ENCODE measurements around the gene F2RL3.

The F2RL3 gene

GRCh38 chr19:16856091-16856490, 32.7 kb upstream of the F2RL3 start:
- H3K27me3 ChIP-seq (ENCODE audit: control insufficient read depth in 3 of 3, insufficient read depth in 3 of 3, low read depth in 1 of 3, low read length in 3 of 3): no peaks in the 10 kb centered on the region
- no peak overlapping the region for H2BK5ac ChIP-seq (ENCODE audit: low read length)
- no peak overlapping the region for H3K23ac ChIP-seq (ENCODE audit: low read depth, low read length, poor library complexity)
- H3K4me2 ChIP-seq (ENCODE audit: insufficient read depth, low read length, poor library complexity, severe bottlenecking): no peak overlapping the region
- peaks cover 36 to 73% of the 10 kb centered on the region in 2 donors for H3K36me3 ChIP-seq (replicated peaks in 1 of 2; ENCODE audit: control insufficient read depth in 2 of 2, insufficient read depth in 2 of 2, low read length in 2 of 2)
- H3K4me3 ChIP-seq (ENCODE audit: low read length in 2 of 2): no peak overlapping the region
- H3K79me1 ChIP-seq (ENCODE audit: low read depth, low read length): peaks cover 9% of the 10 kb centered on the region
- no peak overlapping the region for H2BK15ac ChIP-seq (ENCODE audit: low read length)
- no peak overlapping the region for H2AFZ ChIP-seq (ENCODE audit: low read length)
- no peak overlapping the region for H2BK120ac ChIP-seq (ENCODE audit: low read depth, low read length)
- H4K91ac ChIP-seq (ENCODE audit: low read depth, low read length, poor library complexity): no peak overlapping the region
- H3K14ac ChIP-seq (ENCODE audit: low read length): no peak overlapping the region
- H3K9me3 ChIP-seq (replicated peaks in 1 of 2; ENCODE audit: control insufficient read depth in 2 of 2, insufficient read depth in 1 of 2, low read depth in 1 of 2, low read length in 2 of 2): peaks cover 0 to 7% of the 10 kb centered on the region in 2 donors
- H2AK5ac ChIP-seq (ENCODE audit: low read depth, low read length): no peak overlapping the region
- no peak overlapping the region for H3K4ac ChIP-seq (ENCODE audit: low read length)
- no peaks in the 10 kb centered on the region for H3K4me1 ChIP-seq (ENCODE audit: control insufficient read depth in 2 of 2, insufficient read depth in 1 of 2, low read depth in 1 of 2, low read length in 2 of 2)
- no peak overlapping the region for H3K9ac ChIP-seq (ENCODE audit: low read depth, low read length, poor library complexity)
- H2BK12ac ChIP-seq (ENCODE audit: low read length): no peak overlapping the region
- no peak overlapping the region for H3K27ac ChIP-seq (replicated peaks; ENCODE audit: low read length)
- WGBS, 2 donors (ENCODE audit: extremely low coverage in 2 of 2, insufficient read length in 2 of 2, insufficient replicate concordance in 1 of 2): no CpG with 5 or more reads among the region's 9 CpGs
- H4K8ac ChIP-seq (ENCODE audit: low read depth, low read length): no peak overlapping the region
- H3K18ac ChIP-seq (ENCODE audit: low read length): no peak overlapping the region
- DNase-seq (ENCODE audit: low spot score): no peak

GRCh38 chr19:16859626-16860025, 29.2 kb upstream of the F2RL3 start:
- H3K23ac ChIP-seq (ENCODE audit: low read depth, low read length, poor library complexity): no peak overlapping the region

GRCh38 chr19:16860118-16860517, 28.7 kb upstream of the F2RL3 start:
- peaks cover 0 to 2% of the 10 kb centered on the region in 2 donors for H3K9me3 ChIP-seq (replicated peaks in 1 of 2; ENCODE audit: control insufficient read depth in 2 of 2, insufficient read depth in 1 of 2, low read depth in 1 of 2, low read length in 2 of 2)
- no peak overlapping the region for H3K18ac ChIP-seq (ENCODE audit: low read length)
- WGBS, 2 donors (ENCODE audit: extremely low coverage in 2 of 2, insufficient read length in 2 of 2, insufficient replicate concordance in 1 of 2): no CpG with 5 or more reads among the region's 20 CpGs
- no peak overlapping the region for H3K4me2 ChIP-seq (ENCODE audit: insufficient read depth, low read length, poor library complexity, severe bottlenecking)
- H3K9ac ChIP-seq (ENCODE audit: low read depth, low read length, poor library complexity): no peak overlapping the region
- no peak overlapping the region for H2BK120ac ChIP-seq (ENCODE audit: low read depth, low read length)
- no peaks in the 10 kb centered on the region for H3K4me1 ChIP-seq (ENCODE audit: control insufficient read depth in 2 of 2, insufficient read depth in 1 of 2, low read depth in 1 of 2, low read length in 2 of 2)
- H3K4ac ChIP-seq (ENCODE audit: low read length): no peak overlapping the region
- no peak overlapping the region for H3K14ac ChIP-seq (ENCODE audit: low read length)
- peak overlapping the region in 1 of 2 donors; percentile 56 for H3K4me3 ChIP-seq (ENCODE audit: low read length in 2 of 2)
- H2BK12ac ChIP-seq (ENCODE audit: low read length): no peak overlapping the region
- H3K36me3 ChIP-seq (replicated peaks in 1 of 2; ENCODE audit: control insufficient read depth in 2 of 2, insufficient read depth in 2 of 2, low read length in 2 of 2): peaks cover 22 to 70% of the 10 kb centered on the region in 2 donors
- H3K79me1 ChIP-seq (ENCODE audit: low read depth, low read length): no peaks in the 10 kb centered on the region
- H2BK5ac ChIP-seq (ENCODE audit: low read length): no peak overlapping the region
- no peak overlapping the region for H3K23ac ChIP-seq (ENCODE audit: low read depth, low read length, poor library complexity)
- H2BK15ac ChIP-seq (ENCODE audit: low read length): no peak overlapping the region
- H3K27me3 ChIP-seq (ENCODE audit: control insufficient read depth in 3 of 3, insufficient read depth in 3 of 3, low read depth in 1 of 3, low read length in 3 of 3): no peaks in the 10 kb centered on the region
- no peak overlapping the region for H4K91ac ChIP-seq (ENCODE audit: low read depth, low read length, poor library complexity)
- no peak overlapping the region for H2AFZ ChIP-seq (ENCODE audit: low read length)
- no peak for DNase-seq (ENCODE audit: low spot score)
- no peak overlapping the region for H3K27ac ChIP-seq (replicated peaks; ENCODE audit: low read length)
- no peak overlapping the region for H2AK5ac ChIP-seq (ENCODE audit: low read depth, low read length)
- no peak overlapping the region for H4K8ac ChIP-seq (ENCODE audit: low read depth, low read length)

More at GRCh38 chr19:16859626-16860025, 29.2 kb upstream of the F2RL3 start:
- H3K36me3 ChIP-seq (replicated peaks in 1 of 2; ENCODE audit: control insufficient read depth in 2 of 2, insufficient read depth in 2 of 2, low read length in 2 of 2): peaks cover 24 to 70% of the 10 kb centered on the region in 2 donors
- no peak overlapping the region for H2BK120ac ChIP-seq (ENCODE audit: low read depth, low read length)
- H2BK12ac ChIP-seq (ENCODE audit: low read length): no peak overlapping the region
- no peak overlapping the region for H2BK5ac ChIP-seq (ENCODE audit: low read length)
- no CpG with 5 or more reads among the region's 7 CpGs for WGBS, 2 donors (ENCODE audit: extremely low coverage in 2 of 2, insufficient read length in 2 of 2, insufficient replicate concordance in 1 of 2)
- H3K4me3 ChIP-seq (ENCODE audit: low read length in 2 of 2): no peak overlapping the region
- H3K79me1 ChIP-seq (ENCODE audit: low read depth, low read length): no peaks in the 10 kb centered on the region
- no peak overlapping the region for H3K9ac ChIP-seq (ENCODE audit: low read depth, low read length, poor library complexity)
- no peak overlapping the region for H3K4me2 ChIP-seq (ENCODE audit: insufficient read depth, low read length, poor library complexity, severe bottlenecking)
- H3K18ac ChIP-seq (ENCODE audit: low read length): no peak overlapping the region
- peaks cover 0 to 2% of the 10 kb centered on the region in 2 donors for H3K9me3 ChIP-seq (replicated peaks in 1 of 2; ENCODE audit: control insufficient read depth in 2 of 2, insufficient read depth in 1 of 2, low read depth in 1 of 2, low read length in 2 of 2)
- no peak overlapping the region for H2AFZ ChIP-seq (ENCODE audit: low read length)
- no peak overlapping the region for H2BK15ac ChIP-seq (ENCODE audit: low read length)
- no peak overlapping the region for H3K14ac ChIP-seq (ENCODE audit: low read length)
- no peak for DNase-seq (ENCODE audit: low spot score)
- no peaks in the 10 kb centered on the region for H3K4me1 ChIP-seq (ENCODE audit: control insufficient read depth in 2 of 2, insufficient read depth in 1 of 2, low read depth in 1 of 2, low read length in 2 of 2)
- no peak overlapping the region for H2AK5ac ChIP-seq (ENCODE audit: low read depth, low read length)
- H4K8ac ChIP-seq (ENCODE audit: low read depth, low read length): no peak overlapping the region
- no peak overlapping the region for H3K27ac ChIP-seq (replicated peaks; ENCODE audit: low read length)
- H3K27me3 ChIP-seq (ENCODE audit: control insufficient read depth in 3 of 3, insufficient read depth in 3 of 3, low read depth in 1 of 3, low read length in 3 of 3): no peaks in the 10 kb centered on the region
- H3K4ac ChIP-seq (ENCODE audit: low read length): no peak overlapping the region
- no peak overlapping the region for H4K91ac ChIP-seq (ENCODE audit: low read depth, low read length, poor library complexity)

GRCh38 chr19:16861011-16861410, 27.8 kb upstream of the F2RL3 start:
- Histone ChIP-seq H2BK5ac (ENCODE audit: low read length) (no peak overlapping the region), H3K4ac (ENCODE audit: low read length) (no peak overlapping the region), H4K8ac (ENCODE audit: low read depth, low read length) (no peak overlapping the region), H2AK5ac (ENCODE audit: low read depth, low read length) (no peak overlapping the region), H3K4me3 (ENCODE audit: low read length in 2 of 2) (no peak overlapping the region), H2BK15ac (ENCODE audit: low read length) (no peak overlapping the region), H3K27ac (replicated peaks; ENCODE audit: low read length) (no peak overlapping the region), H2BK120ac (ENCODE audit: low read depth, low read length) (no peak overlapping the region), H3K36me3 (replicated peaks in 1 of 2; ENCODE audit: control insufficient read depth in 2 of 2, insufficient read depth in 2 of 2, low read length in 2 of 2) (peaks cover 28 to 73% of the 10 kb centered on the region in 2 donors), H3K18ac (ENCODE audit: low read length) (no peak overlapping the region), H2AFZ (ENCODE audit: low read length) (no peak overlapping the region), H3K27me3 (ENCODE audit: control insufficient read depth in 3 of 3, insufficient read depth in 3 of 3, low read depth in 1 of 3, low read length in 3 of 3) (no peaks in the 10 kb centered on the region), H3K4me2 (ENCODE audit: insufficient read depth, low read length, poor library complexity, severe bottlenecking) (no peak overlapping the region), H3K79me1 (ENCODE audit: low read depth, low read length) (no peaks in the 10 kb centered on the region), H4K91ac (ENCODE audit: low read depth, low read length, poor library complexity) (no peak overlapping the region), H3K4me1 (ENCODE audit: control insufficient read depth in 2 of 2, insufficient read depth in 1 of 2, low read depth in 1 of 2, low read length in 2 of 2) (no peaks in the 10 kb centered on the region), H3K9ac (ENCODE audit: low read depth, low read length, poor library complexity) (no peak overlapping the region), H2BK12ac (ENCODE audit: low read length) (no peak overlapping the region), H3K23ac (ENCODE audit: low read depth, low read length, poor library complexity) (no peak overlapping the region), H3K9me3 (replicated peaks in 1 of 2; ENCODE audit: control insufficient read depth in 2 of 2, insufficient read depth in 1 of 2, low read depth in 1 of 2, low read length in 2 of 2) (peaks cover 0 to 2% of the 10 kb centered on the region in 2 donors), H3K14ac (ENCODE audit: low read length) (no peak overlapping the region)
- no CpG with 5 or more reads among the region's 3 CpGs for WGBS, 2 donors (ENCODE audit: extremely low coverage in 2 of 2, insufficient read length in 2 of 2, insufficient replicate concordance in 1 of 2)
- no peak for DNase-seq (ENCODE audit: low spot score)

Measured in neuronal stem cell (in vitro differentiated cells).